ENCODE results near the gene POP5.

DNA sequence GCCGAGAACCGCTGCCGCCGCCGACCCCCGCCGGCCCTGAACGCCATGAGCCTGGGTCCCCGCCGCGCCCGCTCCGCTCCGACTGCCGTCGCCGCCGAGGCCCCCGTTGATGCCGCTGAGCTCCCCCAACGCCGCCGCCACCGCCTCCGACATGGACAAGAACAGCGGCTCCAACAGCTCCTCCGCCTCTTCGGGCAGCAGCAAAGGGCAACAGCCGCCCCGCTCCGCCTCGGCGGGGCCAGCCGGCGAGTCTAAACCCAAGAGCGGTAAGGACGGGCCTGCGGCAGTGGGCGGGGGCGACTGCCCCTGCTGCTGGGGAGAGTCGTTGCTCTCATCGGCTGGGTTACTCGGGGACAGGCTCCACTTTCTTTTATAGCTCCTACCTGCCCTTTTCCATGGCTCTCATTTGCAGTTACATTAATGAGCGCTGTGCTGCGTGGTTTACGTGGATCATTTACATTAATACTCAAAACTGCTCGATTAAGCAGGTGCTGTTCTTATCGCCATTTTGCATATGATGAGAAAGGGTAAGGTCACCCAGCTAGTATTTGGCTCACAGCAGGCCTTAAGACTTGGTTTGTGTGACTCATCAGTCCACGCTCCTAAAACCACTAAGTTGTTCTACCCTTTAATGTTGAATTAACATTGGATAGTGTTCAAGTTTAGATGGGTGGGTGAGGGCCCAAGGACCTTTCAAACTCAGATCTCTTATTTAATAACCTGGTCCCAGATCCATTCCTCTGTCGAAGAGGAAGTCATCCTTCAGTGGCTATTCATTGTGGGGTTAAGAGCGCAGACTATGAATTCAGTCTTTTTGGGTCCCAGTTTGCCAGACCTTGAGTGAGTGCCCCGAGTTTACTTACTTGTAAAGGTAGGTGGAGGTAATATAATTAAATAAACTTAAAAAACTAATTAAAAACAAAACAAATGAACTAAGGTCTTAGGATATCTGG, 46.2 kb downstream of the POP5 start:
- no peak for TF ChIP-seq GATA2 (IDR thresholded peaks at IDR 0.05; ENCODE audit: low read depth, low read length)
- TF ChIP-seq GATA3 (IDR thresholded peaks at IDR 0.05; ENCODE audit: low read depth, low read length), result no peak
